SH-SY5Y (cell line): ENCODE results near the gene DACH1.

Source experiments
- GATA2 ChIP-seq: IDR thresholded peaks from 2 replicates; pipeline ENCODE4 v1.6.1; 2011; ENCODE audit warnings: mild to moderate bottlenecking, low read depth, low read length
- GATA3 ChIP-seq: IDR thresholded peaks from 2 replicates; pipeline ENCODE4 v1.6.1; 2011; ENCODE audit warnings: low read depth, mild to moderate bottlenecking, low read length, moderate library complexity

GRCh38 chr13:71583581-71583980, 283.4 kb downstream of the DACH1 start:
- TF ChIP-seq GATA2 (no peak), GATA3 (no peak)
